H9 (cell line): ENCODE results near the gene HAUS8. TPM values are rescaled to one million over a fixed set of nuclear protein-coding genes. Genes with fewer than 3 reads are reported as not detected.
"Not testable (repeated sequence)": the region's sequence is repeated elsewhere in the genome, so short reads cannot be mapped to it uniquely, and the experiment has no call there.

Experiments used
- DNase-seq: peaks from one replicate; pipeline ENCODE4 v3.0.0-alpha.2; 2017
- H2AFZ ChIP-seq: one replicate; pipeline ENCODE4 v1.6.1; 2013; ENCODE audit warnings: mild to moderate bottlenecking, low read length, control low read depth, moderate library complexity
- H2AK5ac ChIP-seq: 2 replicates; pipeline ENCODE4 v1.6.1; 2013; ENCODE audit warnings: low read length, control low read depth, mixed read lengths; ENCODE audit not compliant: insufficient read length
- H2BK120ac ChIP-seq: one replicate; pipeline ENCODE4 v1.6.1; 2013; ENCODE audit warnings: low read depth, mild to moderate bottlenecking, low read length, control low read depth, inconsistent platforms; ENCODE audit not compliant: poor library complexity, severe bottlenecking
- H2BK12ac ChIP-seq: 2 replicates; pipeline ENCODE4 v1.6.1; 2013; ENCODE audit warnings: low read length, control low read depth, mixed read lengths, low read depth; ENCODE audit not compliant: insufficient read length
- H2BK15ac ChIP-seq: 2 replicates; pipeline ENCODE4 v1.6.1; 2013; ENCODE audit warnings: low read depth, low read length, control low read depth
- H2BK20ac ChIP-seq: one replicate; pipeline ENCODE4 v1.6.1; 2013; ENCODE audit warnings: low read depth, mild to moderate bottlenecking, low read length, control low read depth, inconsistent platforms; ENCODE audit not compliant: poor library complexity, severe bottlenecking
- H2BK5ac ChIP-seq: 2 replicates; pipeline ENCODE4 v1.6.1; 2013; ENCODE audit warnings: low read length, control low read depth, mixed read lengths; ENCODE audit not compliant: insufficient read length
- H3K14ac ChIP-seq: 2 replicates; pipeline ENCODE4 v1.6.1; 2013; ENCODE audit warnings: low read length, control low read depth; ENCODE audit not compliant: insufficient read depth
- H3K18ac ChIP-seq: 2 replicates; pipeline ENCODE4 v1.6.1; 2013; ENCODE audit warnings: low read depth, mild to moderate bottlenecking, mixed read lengths, low read length, control low read depth; ENCODE audit not compliant: insufficient read length
- H3K23ac ChIP-seq: 2 replicates; pipeline ENCODE4 v1.6.1; 2013; ENCODE audit warnings: low read length, control low read depth, mixed read lengths, low read depth; ENCODE audit not compliant: insufficient read length
- H3K23me2 ChIP-seq: 2 replicates; pipeline ENCODE4 v1.6.1; 2013; ENCODE audit warnings: low read depth, mild to moderate bottlenecking, mixed read lengths, low read length, control low read depth; ENCODE audit not compliant: insufficient read length, poor library complexity, severe bottlenecking
- H3K27ac ChIP-seq: 2 replicates; pipeline ENCODE4 v1.5.1; 2013; ENCODE audit warnings: low read length, control low read depth, mixed read lengths, low read depth; ENCODE audit not compliant: insufficient read length
- H3K27me3 ChIP-seq: 2 replicates; pipeline ENCODE4 v1.6.1; 2013; ENCODE audit warnings: low read length, control low read depth, inconsistent platforms; ENCODE audit not compliant: insufficient read depth
- H3K4ac ChIP-seq: 2 replicates; pipeline ENCODE4 v1.6.1; 2013; ENCODE audit warnings: low read depth, mild to moderate bottlenecking, control low read depth, inconsistent platforms, low read length, moderate library complexity
- H3K4me1 ChIP-seq: 2 replicates; pipeline ENCODE4 v1.6.1; 2013; ENCODE audit warnings: low read length, control low read depth, inconsistent platforms; ENCODE audit not compliant: insufficient read depth
- H3K4me2 ChIP-seq: 2 replicates; pipeline ENCODE4 v1.6.1; 2013; ENCODE audit warnings: low read length, control low read depth, mixed read lengths; ENCODE audit not compliant: insufficient read length, insufficient read depth
- H3K56ac ChIP-seq: 2 replicates; pipeline ENCODE4 v1.6.1; 2013; ENCODE audit warnings: low read depth, mild to moderate bottlenecking, mixed read lengths, low read length, control low read depth; ENCODE audit not compliant: insufficient read length
- H3K79me1 ChIP-seq: 2 replicates; pipeline ENCODE4 v1.6.1; 2013; ENCODE audit warnings: low read depth, mild to moderate bottlenecking, moderate library complexity, low read length, control low read depth, inconsistent platforms; ENCODE audit not compliant: insufficient read depth, poor library complexity, severe bottlenecking
- H3K79me2 ChIP-seq: 2 replicates; pipeline ENCODE4 v1.6.1; 2013; ENCODE audit warnings: low read length, control low read depth, inconsistent platforms; ENCODE audit not compliant: insufficient read depth
- H3K9ac ChIP-seq: 2 replicates; pipeline ENCODE4 v1.6.1; 2013; ENCODE audit warnings: low read length, control low read depth, mixed read lengths; ENCODE audit not compliant: insufficient read length; ENCODE audit errors: extremely low read depth
- H3K9me3 ChIP-seq: one replicate; pipeline ENCODE4 v1.6.1; 2013; ENCODE audit warnings: low read depth, low read length, inconsistent platforms; ENCODE audit not compliant: control insufficient read depth
- H3T11ph ChIP-seq: one replicate; pipeline ENCODE4 v1.6.1; 2013; ENCODE audit warnings: mild to moderate bottlenecking, low read length, control low read depth, inconsistent platforms
- H4K20me1 ChIP-seq: one replicate; pipeline ENCODE4 v1.6.1; 2013; ENCODE audit not compliant: control insufficient read depth, insufficient read length, insufficient read depth
- H4K5ac ChIP-seq: 2 replicates; pipeline ENCODE4 v1.6.1; 2013; ENCODE audit warnings: low read depth, mild to moderate bottlenecking, mixed read lengths, low read length, control low read depth; ENCODE audit not compliant: insufficient read length
- H4K8ac ChIP-seq: replicated peaks from 2 replicates; pipeline ENCODE4 v1.6.1; 2013; ENCODE audit warnings: low read length, control low read depth, mixed read lengths, low read depth; ENCODE audit not compliant: insufficient read length
- H4K91ac ChIP-seq: 2 replicates; pipeline ENCODE4 v1.6.1; 2013; ENCODE audit warnings: low read depth, mild to moderate bottlenecking, moderate library complexity, mixed read lengths, low read length, control low read depth; ENCODE audit not compliant: insufficient read length
- H3K27ac Mint-ChIP-seq, 3 experiments: 2 replicates in 2 of 3; 3 replicates in 1 of 3; pipeline ENCODE4 v1.8.0; 2020 to 2021; ENCODE audit warnings: mixed read lengths in 3 of 3, mild to moderate bottlenecking in 1 of 3, moderate library complexity in 1 of 3
- H3K27me3 Mint-ChIP-seq: 2 replicates; pipeline ENCODE4 v1.8.0; 2021; ENCODE audit warnings: low read depth, mild to moderate bottlenecking, moderate library complexity, mixed read lengths
- H3K36me3 Mint-ChIP-seq, 3 experiments: 2 replicates in 2 of 3; 3 replicates in 1 of 3; pipeline ENCODE4 v1.8.0; 2020 to 2021; ENCODE audit warnings: low read depth in 3 of 3, mixed read lengths in 3 of 3; ENCODE audit not compliant: insufficient read depth in 1 of 3
- H3K4me1 Mint-ChIP-seq, 2 experiments: 2 replicates each; pipeline ENCODE4 v1.8.0; 2020; ENCODE audit warnings: mixed read lengths in 2 of 2
- H3K4me3 Mint-ChIP-seq, 2 experiments: 2 replicates in 1 of 2; 3 replicates in 1 of 2; pipeline ENCODE4 v1.8.0; 2020 to 2021; ENCODE audit warnings: mild to moderate bottlenecking in 2 of 2, mixed read lengths in 2 of 2, moderate library complexity in 1 of 2
- H3K9me3 Mint-ChIP-seq, 2 experiments: 2 replicates in 1 of 2; 3 replicates in 1 of 2; pipeline ENCODE4 v1.8.0; 2020; ENCODE audit warnings: mild to moderate bottlenecking in 2 of 2, mixed read lengths in 2 of 2, moderate library complexity in 1 of 2
- CTCF ChIP-seq: fragments of 200-600 bp; sonication (generic); conservative IDR thresholded peaks from 3 replicates; pipeline ENCODE4 v1.8.0; 2021; ENCODE audit warnings: antibody characterized with exemption, mild to moderate bottlenecking
- WGBS: extraction: QIAGEN DNeasy Blood & Tissue Kit; methylation state at CpG from one replicate; pipeline ENCODE4 v1.1.7; 2013; ENCODE audit warnings: missing lambda C conversion rate, low lambda C conversion rate, mixed read lengths; ENCODE audit not compliant: insufficient read length; ENCODE audit errors: extremely low coverage; 5-methylcytosine and 5-hydroxymethylcytosine counted together
- total RNA-seq: library from RNA; stranded (reverse); gene quantifications from 2 replicates; pipeline ENCODE4 v1.2.1, GENCODE V29; 2021

The HAUS8 gene
- total RNA-seq, 1 experiment from 2014 or later, result 27.8 TPM

GRCh38 chr19:17020385-17020784, 54.9 kb downstream of the HAUS8 start:
- Histone ChIP-seq H4K20me1 (no peaks in the 10 kb centered on the region), H3K23ac (no peak overlapping the region), H2BK5ac (no peak overlapping the region), H3T11ph (no peak overlapping the region), H3K27ac (no peak overlapping the region), H4K91ac (no peak overlapping the region), H3K56ac (no peak overlapping the region), H2BK120ac (no peak overlapping the region), H2AFZ (no peak overlapping the region), H3K79me2 (no peaks in the 10 kb centered on the region), H3K14ac (no peak overlapping the region), H3K9me3 (no peaks in the 10 kb centered on the region), H2AK5ac (no peak overlapping the region), H3K4ac (no peak overlapping the region), H3K4me2 (no peak overlapping the region), H3K9ac (no peak overlapping the region), H3K27me3 (peaks cover 1% of the 10 kb centered on the region; the same call in 1 of the 2 replicates), H3K18ac (no peak overlapping the region), H3K23me2 (peaks cover under 1% of the 10 kb centered on the region), H3K4me1 (no peaks in the 10 kb centered on the region), H2BK15ac (no peak overlapping the region), H2BK20ac (no peak overlapping the region), H2BK12ac (no peak overlapping the region), H4K5ac (no peak overlapping the region), H3K79me1 (no peaks in the 10 kb centered on the region), H4K8ac (no peak overlapping the region)
- DNase-seq, result no peak
- Mint-ChIP-seq H3K4me1 (peaks cover 3 to 6% of the 10 kb centered on the region in 2 experiments), H3K4me3 (no peak overlapping the region), H3K27ac (no peak overlapping the region), H3K36me3 (peaks cover 16 to 33% (median 30%) of the 10 kb centered on the region in 3 experiments), H3K27me3 (peaks cover 16% of the 10 kb centered on the region), H3K9me3 (peaks cover 32 to 33% of the 10 kb centered on the region in 2 experiments)
- TF ChIP-seq CTCF, result no peak

DNA sequence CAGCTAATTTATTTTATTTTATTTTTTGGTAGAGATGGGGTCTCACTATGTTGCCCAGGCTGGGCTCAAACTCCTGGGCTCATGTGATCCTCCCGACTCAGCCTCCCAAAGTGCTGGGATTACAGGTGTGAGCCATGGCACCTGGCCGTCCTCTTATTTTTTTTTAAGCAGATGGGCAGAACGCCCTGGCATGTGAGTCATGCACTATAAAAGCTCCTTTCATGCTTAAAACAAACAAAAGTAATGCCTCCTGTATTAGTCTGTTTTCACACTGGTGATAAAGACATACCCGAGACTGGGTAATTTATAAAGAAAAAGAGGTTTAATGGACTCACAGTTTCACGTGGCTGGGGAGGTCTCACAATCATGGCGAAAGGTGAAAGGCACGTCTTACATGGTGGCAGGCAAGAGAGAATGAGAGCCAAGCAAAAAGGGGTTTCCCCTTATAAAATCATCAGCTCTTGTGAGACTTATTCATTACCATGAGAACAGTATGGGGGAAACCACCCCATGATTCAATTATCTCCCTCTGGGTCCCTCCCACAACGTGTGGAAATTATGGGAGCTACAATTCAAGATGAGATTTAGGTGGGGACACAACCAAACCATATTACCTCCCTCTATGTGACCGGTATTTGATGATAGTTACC, 60.9 kb downstream of the HAUS8 start:
- H3K36me3 Mint-ChIP-seq, H3K4me2 ChIP-seq, H3K23me2 ChIP-seq, H4K5ac ChIP-seq, DNase-seq, H3T11ph ChIP-seq, H3K23ac ChIP-seq, H3K27me3 ChIP-seq, H3K27me3 Mint-ChIP-seq, H3K27ac ChIP-seq, H2BK12ac ChIP-seq, H3K4ac ChIP-seq, H3K18ac ChIP-seq, H3K9me3 ChIP-seq, H3K4me1 ChIP-seq, H2BK5ac ChIP-seq, H3K9ac ChIP-seq, H4K91ac ChIP-seq, H4K8ac ChIP-seq, H2BK20ac ChIP-seq, H3K27ac Mint-ChIP-seq, H2AK5ac ChIP-seq, H3K56ac ChIP-seq, H4K20me1 ChIP-seq, H2BK15ac ChIP-seq, H3K4me1 Mint-ChIP-seq, H3K4me3 Mint-ChIP-seq, H2BK120ac ChIP-seq, H3K9me3 Mint-ChIP-seq, H2AFZ ChIP-seq, H3K14ac ChIP-seq, H3K79me2 ChIP-seq, H3K79me1 ChIP-seq: not testable (repeated sequence)
- no CpG with 5 or more reads among the region's 9 CpGs for WGBS
